ENCODE data around the gene SVIP.

- TF ChIP-seq CTCF (IDR thresholded peaks at IDR 0.05; ENCODE audit: poor library complexity), result no peak
- no peak for TF ChIP-seq EZH2 (IDR thresholded peaks at IDR 0.05; ENCODE audit: borderline replicate concordance)
These were observed 20.9 kb downstream of the SVIP start for GRCh38 chr11:22808571-22809197.
